Neural cell (in vitro differentiated cells): ENCODE results near the gene COL27A1. TPM values are rescaled to one million over a fixed set of nuclear protein-coding genes. Genes with fewer than 3 reads are reported as not detected.

Source experiments
- H2AFZ ChIP-seq: fragments of 200-600, 300-800 bp; sonication (generic), shearing (Covaris generic); 2 replicates; pipeline ENCODE4 v1.6.0; 2014; ENCODE audit warnings: low read depth, mild to moderate bottlenecking, antibody characterized with exemption, low read length, moderate library complexity
- H3F3A ChIP-seq: fragments of 200-600 bp; shearing (Covaris generic); 2 replicates; pipeline ENCODE4 v1.6.1; 2016; ENCODE audit warnings: mild to moderate bottlenecking, moderate library complexity, mixed read lengths, antibody characterized with exemption, low read length; ENCODE audit not compliant: insufficient read depth, poor library complexity, severe bottlenecking
- H3K27ac ChIP-seq: fragments of 200-600, 300-800 bp; sonication (generic), shearing (Covaris generic); 2 replicates; pipeline ENCODE4 v1.5.1; 2014; ENCODE audit warnings: mild to moderate bottlenecking, low read length, moderate library complexity
- H3K27me3 ChIP-seq: fragments of 300-800, 200-600 bp; sonication (generic), shearing (Covaris generic); 2 replicates; pipeline ENCODE4 v1.6.0; 2014; ENCODE audit warnings: mild to moderate bottlenecking, low read depth, low read length, moderate library complexity; ENCODE audit not compliant: insufficient read depth
- H3K36me3 ChIP-seq: fragments of 300-800, 200-600 bp; sonication (generic), shearing (Covaris generic); 2 replicates; pipeline ENCODE4 v1.5.1; 2014; ENCODE audit warnings: mild to moderate bottlenecking, antibody characterized with exemption, low read length, moderate library complexity; ENCODE audit not compliant: insufficient read depth
- H3K4me2 ChIP-seq: fragments of 300-800, 200-600 bp; sonication (generic), shearing (Covaris generic); 2 replicates; pipeline ENCODE4 v1.6.0; 2014; ENCODE audit warnings: mild to moderate bottlenecking, low read length
- H3K4me3 ChIP-seq: fragments of 300-800, 200-600 bp; sonication (generic), shearing (Covaris generic); 2 replicates; pipeline ENCODE4 v1.5.1; 2014; ENCODE audit warnings: mild to moderate bottlenecking, low read length, moderate library complexity
- H3K79me2 ChIP-seq: fragments of 200-600 bp; shearing (Covaris generic); replicated peaks from 2 replicates; pipeline ENCODE4 v1.6.0; 2014; ENCODE audit warnings: mild to moderate bottlenecking, low read length, moderate library complexity; ENCODE audit not compliant: insufficient read depth
- H3K9ac ChIP-seq: fragments of 300-800, 200-600 bp; sonication (generic), shearing (Covaris generic); 2 replicates; pipeline ENCODE4 v1.6.1; 2016; ENCODE audit warnings: mild to moderate bottlenecking, low read length, mixed read lengths
- H3K9me2 ChIP-seq: fragments of 200-600 bp; shearing (Covaris generic); 2 replicates; pipeline ENCODE4 v1.6.1; 2016; ENCODE audit warnings: mild to moderate bottlenecking, low read length, mixed read lengths; ENCODE audit not compliant: insufficient read depth
- H3K9me3 ChIP-seq: fragments of 200-600, 300-800 bp; sonication (generic), shearing (Covaris generic); 2 replicates; pipeline ENCODE4 v1.6.1; 2016; ENCODE audit warnings: mild to moderate bottlenecking, mixed run types, low read length, moderate library complexity, mixed read lengths
- H4K20me1 ChIP-seq: fragments of 200-600 bp; shearing (Covaris generic); 2 replicates; pipeline ENCODE4 v1.6.1; 2016; ENCODE audit warnings: mild to moderate bottlenecking, mixed run types; ENCODE audit not compliant: insufficient read depth
- EP300 ChIP-seq: fragments of 450-650 bp; conservative IDR thresholded peaks from 2 replicates; pipeline ENCODE4 v1.6.1; 2014; ENCODE audit warnings: antibody characterized with exemption, mild to moderate bottlenecking, moderate library complexity; ENCODE audit not compliant: poor library complexity, severe bottlenecking
- EZH2 ChIP-seq: fragments of 200-600, 300-800 bp; shearing (Covaris generic), sonication (generic); IDR thresholded peaks from 2 replicates; pipeline ENCODE4 v1.6.1; 2014; ENCODE audit warnings: antibody characterized with exemption, low read length, borderline replicate concordance, mild to moderate bottlenecking; ENCODE audit not compliant: insufficient read depth, poor library complexity, severe bottlenecking
- MXI1 ChIP-seq: fragments of 450-650 bp; conservative IDR thresholded peaks from 2 replicates; pipeline ENCODE4 v1.6.1; 2014; ENCODE audit warnings: antibody characterized with exemption, mild to moderate bottlenecking; ENCODE audit not compliant: poor library complexity, severe bottlenecking
- POLR2AphosphoS5 ChIP-seq: IDR thresholded peaks from 2 replicates; pipeline ENCODE4 v1.6.1; 2012
- RAD21 ChIP-seq: fragments of 450-650 bp; conservative IDR thresholded peaks from 2 replicates; pipeline ENCODE4 v1.6.1; 2014; ENCODE audit warnings: antibody characterized with exemption, mild to moderate bottlenecking, moderate library complexity
- SMC3 ChIP-seq: fragments of 450-650 bp; conservative IDR thresholded peaks from 2 replicates; pipeline ENCODE4 v1.6.1; 2014; ENCODE audit warnings: antibody characterized with exemption, mild to moderate bottlenecking, moderate library complexity; ENCODE audit not compliant: poor library complexity
- TAF1 ChIP-seq: IDR thresholded peaks from 2 replicates; pipeline ENCODE4 v1.6.1; 2012; ENCODE audit warnings: low read depth
- polyA plus RNA-seq: library from polyadenylated mRNA; depleted of rRNA; stranded (reverse); fragments of >200 nt; gene quantifications from 2 replicates; pipeline ENCODE4 v1.2.3, GENCODE V29; 2014
- TF ChIP-seq, protein P1 (sequence below): fragments of 450-650 bp; IDR thresholded peaks from 2 replicates; pipeline ENCODE4 v1.5.1; 2014; ENCODE audit warnings: antibody characterized with exemption, mild to moderate bottlenecking, moderate library complexity; ENCODE audit not compliant: poor library complexity, severe bottlenecking
- TF ChIP-seq, protein P2 (sequence below): IDR thresholded peaks from 2 replicates; pipeline ENCODE4 v1.6.1; 2012; ENCODE audit warnings: borderline replicate concordance

The COL27A1 gene
- polyA plus RNA-seq, 1 donor from 2014 or later, result 0.25 TPM

DNA sequence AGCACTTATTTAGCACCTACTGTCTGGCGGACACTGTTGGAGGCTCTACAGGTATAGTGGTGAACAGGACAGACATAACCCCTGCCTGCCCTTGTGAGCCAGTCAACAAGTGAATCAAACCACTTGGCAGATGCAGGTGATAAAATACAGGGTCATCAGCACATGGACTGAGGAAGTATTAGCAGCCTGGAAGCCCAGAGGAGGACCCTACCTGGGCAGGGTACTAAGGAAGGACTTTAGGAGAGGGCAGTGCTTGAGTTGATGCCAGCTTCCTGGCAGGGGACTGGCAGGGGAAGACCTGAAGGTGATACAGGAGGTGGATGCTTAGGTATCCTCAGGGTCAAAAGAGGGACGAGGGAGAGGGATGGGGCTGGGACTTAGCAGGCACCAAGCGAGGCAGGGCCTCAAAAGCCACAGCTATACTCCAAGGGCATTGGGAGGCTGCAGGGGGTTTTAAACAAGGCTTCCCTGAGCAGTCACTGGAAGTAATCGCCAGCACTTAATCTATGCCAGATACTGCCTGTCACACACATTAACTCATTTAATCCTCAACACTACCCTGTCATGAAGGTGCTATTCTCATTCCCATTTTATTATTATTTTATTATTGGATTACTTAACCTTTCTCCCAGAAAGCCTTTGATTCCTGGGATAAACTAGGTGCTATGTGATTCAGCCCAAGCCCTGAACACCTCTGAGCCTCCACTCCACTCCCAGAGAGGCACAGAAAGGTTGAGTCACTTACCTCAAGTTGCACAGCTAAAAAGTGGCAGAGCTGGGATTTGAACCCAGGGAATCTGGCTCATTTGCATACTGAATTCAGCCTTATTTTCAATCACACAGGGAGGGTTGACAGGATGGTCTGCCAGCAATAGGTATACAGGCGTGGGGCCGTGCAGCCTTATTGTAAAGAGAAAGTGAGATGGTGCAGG is 103.8 kb downstream of the COL27A1 start:
- H3K27ac ChIP-seq, result no peak overlapping the region
- no peaks in the 10 kb centered on the region for H4K20me1 ChIP-seq
- H2AFZ ChIP-seq, result no peak overlapping the region
- H3K4me3 ChIP-seq, result no peak overlapping the region
- H3F3A ChIP-seq, result no peaks in the 10 kb centered on the region
- H3K79me2 ChIP-seq, result no peaks in the 10 kb centered on the region
- H3K4me2 ChIP-seq, result no peak overlapping the region
- TF ChIP-seq, protein P1, sequence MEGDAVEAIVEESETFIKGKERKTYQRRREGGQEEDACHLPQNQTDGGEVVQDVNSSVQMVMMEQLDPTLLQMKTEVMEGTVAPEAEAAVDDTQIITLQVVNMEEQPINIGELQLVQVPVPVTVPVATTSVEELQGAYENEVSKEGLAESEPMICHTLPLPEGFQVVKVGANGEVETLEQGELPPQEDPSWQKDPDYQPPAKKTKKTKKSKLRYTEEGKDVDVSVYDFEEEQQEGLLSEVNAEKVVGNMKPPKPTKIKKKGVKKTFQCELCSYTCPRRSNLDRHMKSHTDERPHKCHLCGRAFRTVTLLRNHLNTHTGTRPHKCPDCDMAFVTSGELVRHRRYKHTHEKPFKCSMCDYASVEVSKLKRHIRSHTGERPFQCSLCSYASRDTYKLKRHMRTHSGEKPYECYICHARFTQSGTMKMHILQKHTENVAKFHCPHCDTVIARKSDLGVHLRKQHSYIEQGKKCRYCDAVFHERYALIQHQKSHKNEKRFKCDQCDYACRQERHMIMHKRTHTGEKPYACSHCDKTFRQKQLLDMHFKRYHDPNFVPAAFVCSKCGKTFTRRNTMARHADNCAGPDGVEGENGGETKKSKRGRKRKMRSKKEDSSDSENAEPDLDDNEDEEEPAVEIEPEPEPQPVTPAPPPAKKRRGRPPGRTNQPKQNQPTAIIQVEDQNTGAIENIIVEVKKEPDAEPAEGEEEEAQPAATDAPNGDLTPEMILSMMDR, result no peak
- TF ChIP-seq, protein P2, sequence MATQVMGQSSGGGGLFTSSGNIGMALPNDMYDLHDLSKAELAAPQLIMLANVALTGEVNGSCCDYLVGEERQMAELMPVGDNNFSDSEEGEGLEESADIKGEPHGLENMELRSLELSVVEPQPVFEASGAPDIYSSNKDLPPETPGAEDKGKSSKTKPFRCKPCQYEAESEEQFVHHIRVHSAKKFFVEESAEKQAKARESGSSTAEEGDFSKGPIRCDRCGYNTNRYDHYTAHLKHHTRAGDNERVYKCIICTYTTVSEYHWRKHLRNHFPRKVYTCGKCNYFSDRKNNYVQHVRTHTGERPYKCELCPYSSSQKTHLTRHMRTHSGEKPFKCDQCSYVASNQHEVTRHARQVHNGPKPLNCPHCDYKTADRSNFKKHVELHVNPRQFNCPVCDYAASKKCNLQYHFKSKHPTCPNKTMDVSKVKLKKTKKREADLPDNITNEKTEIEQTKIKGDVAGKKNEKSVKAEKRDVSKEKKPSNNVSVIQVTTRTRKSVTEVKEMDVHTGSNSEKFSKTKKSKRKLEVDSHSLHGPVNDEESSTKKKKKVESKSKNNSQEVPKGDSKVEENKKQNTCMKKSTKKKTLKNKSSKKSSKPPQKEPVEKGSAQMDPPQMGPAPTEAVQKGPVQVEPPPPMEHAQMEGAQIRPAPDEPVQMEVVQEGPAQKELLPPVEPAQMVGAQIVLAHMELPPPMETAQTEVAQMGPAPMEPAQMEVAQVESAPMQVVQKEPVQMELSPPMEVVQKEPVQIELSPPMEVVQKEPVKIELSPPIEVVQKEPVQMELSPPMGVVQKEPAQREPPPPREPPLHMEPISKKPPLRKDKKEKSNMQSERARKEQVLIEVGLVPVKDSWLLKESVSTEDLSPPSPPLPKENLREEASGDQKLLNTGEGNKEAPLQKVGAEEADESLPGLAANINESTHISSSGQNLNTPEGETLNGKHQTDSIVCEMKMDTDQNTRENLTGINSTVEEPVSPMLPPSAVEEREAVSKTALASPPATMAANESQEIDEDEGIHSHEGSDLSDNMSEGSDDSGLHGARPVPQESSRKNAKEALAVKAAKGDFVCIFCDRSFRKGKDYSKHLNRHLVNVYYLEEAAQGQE, result no peak
- TF ChIP-seq EP300, result no peak
- no peak for TF ChIP-seq SMC3
- TF ChIP-seq RAD21, result no peak
- no peak for TF ChIP-seq MXI1
- TF ChIP-seq TAF1, result no peak
- TF ChIP-seq EZH2, result no peak
- no peaks in the 10 kb centered on the region for H3K9me3 ChIP-seq
- H3K9ac ChIP-seq, result no peak overlapping the region
- no peaks in the 10 kb centered on the region for H3K36me3 ChIP-seq
- no peaks in the 10 kb centered on the region for H3K9me2 ChIP-seq
- H3K27me3 ChIP-seq, result no peaks in the 10 kb centered on the region

DNA sequence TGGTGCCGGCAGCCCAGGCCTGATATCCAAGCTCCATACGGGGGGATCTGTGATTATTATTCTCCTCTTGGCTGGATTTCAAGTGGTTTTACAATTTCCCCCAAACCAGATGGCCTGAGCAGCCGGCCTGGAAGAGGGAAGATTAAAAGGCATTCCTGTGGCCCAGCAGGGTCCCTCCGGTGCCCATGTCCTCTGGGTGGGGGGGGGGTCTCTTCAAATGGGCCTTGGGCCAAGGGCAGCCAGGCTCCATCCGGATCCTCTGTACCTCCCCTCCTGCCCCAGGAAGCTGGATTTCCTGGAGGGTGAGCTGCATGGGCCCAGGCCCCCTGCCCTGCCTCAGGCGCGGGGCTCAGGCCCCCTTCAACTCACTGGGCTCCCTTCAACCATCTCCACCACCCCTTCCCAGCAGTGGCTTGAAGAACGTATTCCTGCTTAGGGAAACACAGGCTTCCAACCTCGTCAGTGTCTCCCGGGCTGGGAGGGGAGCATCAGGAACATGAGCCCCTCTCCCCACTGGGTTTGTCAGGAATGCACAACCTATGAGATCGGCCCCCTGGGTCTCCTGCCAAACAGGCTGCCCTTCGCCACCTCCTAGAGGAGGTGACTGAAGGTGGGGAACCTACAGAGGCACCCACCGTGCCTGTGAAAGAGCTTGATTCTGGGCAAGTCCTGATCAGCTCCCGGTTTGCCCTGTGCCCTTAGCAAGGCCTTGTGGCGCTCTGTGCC is 104.6 kb downstream of the COL27A1 start:
- no peaks in the 10 kb centered on the region for H4K20me1 ChIP-seq

More for the DNA sequence above, 104.6 kb downstream of the COL27A1 start:
- Histone ChIP-seq H2AFZ (no peak overlapping the region), H3K9me2 (no peaks in the 10 kb centered on the region), H3K27ac (no peak overlapping the region), H3K79me2 (no peaks in the 10 kb centered on the region), H3K36me3 (no peaks in the 10 kb centered on the region), H3K27me3 (no peaks in the 10 kb centered on the region), H3K4me2 (no peak overlapping the region), H3K9me3 (no peaks in the 10 kb centered on the region), H3F3A (no peaks in the 10 kb centered on the region), H3K9ac (no peak overlapping the region), H3K4me3 (no peak overlapping the region)
- TF ChIP-seq MXI1 (no peak), EZH2 (no peak), POLR2AphosphoS5 (no peak), TAF1 (no peak)
- TF ChIP-seq, protein P2, result no peak
- TF ChIP-seq, protein P1, result no peak
